ENCODE results near the gene STXBP1. TPM values are rescaled to one million over a fixed set of nuclear protein-coding genes. Genes with fewer than 3 reads are reported as not detected.
A peak's percentile ranks its signal among the peaks of the same experiment; 100 is the strongest.

STXBP1 gene
- total and polyA plus RNA-seq, 2 of the 8 experiments (the other 6 are each of a cell fraction or from before 2014, with no cell fraction given) = 11.5 to 60.9 TPM

- Histone ChIP-seq H3K4me1 (replicated peaks in 1 of 4; ENCODE audit: control insufficient read depth in 3 of 4, insufficient read depth in 4 of 4, low read length in 3 of 4) (no peaks in the 10 kb centered on the region), H3K79me2 (ENCODE audit: control insufficient read depth in 1 of 2, insufficient read depth in 2 of 2, low read length in 2 of 2) (no peaks in the 10 kb centered on the region), H3K27ac (ENCODE audit: low read depth, low read length) (no peak overlapping the region), H3K4me2 (ENCODE audit: insufficient read depth in 1 of 2, low read depth in 2 of 2, low read length in 2 of 2) (no peak overlapping the region; a peak in 1 of 4 replicates), H3K27me3 (replicated peaks in 1 of 4; ENCODE audit: control insufficient read depth in 3 of 4, extremely low read depth in 1 of 4, insufficient read depth in 3 of 4, low read length in 3 of 4) (no peaks in the 10 kb centered on the region; a peak in 2 of 7 replicates), H3K23me2 (ENCODE audit: low read depth, low read length) (0 out of 2 replicates have a peak, but pooled peaks cover 1% of the 10 kb centered on the region), H2AK5ac (ENCODE audit: low read depth, low read length) (peak overlapping the region; percentile 24; the same call in 1 of the 2 replicates), H4K91ac (replicated peaks; ENCODE audit: insufficient read length, low read length) (no peak overlapping the region), H2BK12ac (ENCODE audit: low read depth, low read length) (0 out of 2 replicates have a peak overlapping the region, but pooled peaks have one; percentile 27), H3K4me3 (ENCODE audit: extremely low read depth in 1 of 4, insufficient read depth in 2 of 4, low read depth in 3 of 4, low read length in 4 of 4) (no peak overlapping the region), H3K4ac (replicated peaks; ENCODE audit: insufficient read length, low read depth, low read length) (no peak overlapping the region), H3K23ac (ENCODE audit: insufficient read length) (no peak overlapping the region), H3K56ac (replicated peaks; ENCODE audit: insufficient read length, low read depth, low read length) (no peak overlapping the region), H2BK5ac (ENCODE audit: low read depth, low read length) (no peak overlapping the region), H3K9me3 (ENCODE audit: insufficient read depth in 2 of 2, low read depth in 1 of 2, low read length in 1 of 2) (no peaks in the 10 kb centered on the region), H4K5ac (ENCODE audit: insufficient read length, low read depth, low read length) (no peak overlapping the region), H2BK20ac (ENCODE audit: low read length) (0 out of 2 replicates have a peak overlapping the region, but pooled peaks have one; percentile 61), H4K8ac (ENCODE audit: extremely low read depth, insufficient read depth, low read length) (peak overlapping the region; percentile 1; the same call in 1 of the 2 replicates), H2BK120ac (replicated peaks; ENCODE audit: low read depth, low read length) (no peak overlapping the region), H3K79me1 (ENCODE audit: low read depth, low read length) (no peaks in the 10 kb centered on the region), H4K20me1 (replicated peaks in 1 of 2; ENCODE audit: control insufficient read depth in 1 of 2, insufficient read depth in 2 of 2, low read length in 2 of 2) (no peaks in the 10 kb centered on the region), H2AFZ (ENCODE audit: low read length) (no peak overlapping the region), H3K9ac (replicated peaks in 1 of 4; ENCODE audit: extremely low read depth in 1 of 4, low read depth in 3 of 4, low read length in 3 of 4) (no peak overlapping the region; a peak in 1 of 7 replicates), H3K18ac (ENCODE audit: extremely low read depth, low read length) (no peak overlapping the region), H2BK15ac (ENCODE audit: low read length) (0 out of 2 replicates have a peak overlapping the region, but pooled peaks have one; percentile 46), H3K14ac (ENCODE audit: insufficient read length) (no peak overlapping the region), H3K36me3 (ENCODE audit: control insufficient read depth in 2 of 4, insufficient read depth in 4 of 4, low read length in 3 of 4) (no peaks in the 10 kb centered on the region)
- no peak for FAIRE-seq
- CTCF ChIA-PET (ENCODE audit: partially characterized antibody) = interaction anchor here (0.9 to 1.5 kb wide), 5 partner anchors 10 to 209 kb away, joined by 3 to 5 read pairs (median 4); no protein-coding TSS in a partner anchor
- POLR2A ChIA-PET (ENCODE audit: partially characterized antibody) = interaction anchor here (0.8 to 2.0 kb wide), 5 partner anchors 11 to 221 kb away, joined by 3 to 9 read pairs (median 3); partner anchors contain the start of genes PTRH1 and TTC16
- no peak for DNase-seq (ENCODE audit: low read depth in 1 of 2, low spot score in 2 of 2)
- TF ChIP-seq SP1 (IDR thresholded peaks at IDR 0.05; ENCODE audit: low read depth, low read length) (no peak), CBX8 (IDR thresholded peaks at IDR 0.05; ENCODE audit: borderline replicate concordance, low read depth, low read length) (no peak), MAFK (IDR thresholded peaks at IDR 0.05; ENCODE audit: low read depth, low read length) (no peak), GABPA (IDR thresholded peaks at IDR 0.05; ENCODE audit: borderline replicate concordance, insufficient read depth, low read length) (no peak), SIX5 (IDR thresholded peaks at IDR 0.05; ENCODE audit: low read depth, low read length) (no peak), JUND (IDR thresholded peaks at IDR 0.05; ENCODE audit: low read length) (no peak), SIN3A (conservative IDR thresholded peaks at IDR 0.05 in 1 of 2, IDR thresholded peaks at IDR 0.05 in 1 of 2; ENCODE audit: low read depth in 1 of 2, low read length in 2 of 2) (no peak)
- WGBS, 2 experiments (ENCODE audit: extremely low coverage in 1 of 2, insufficient coverage in 1 of 2, insufficient read length in 1 of 2, insufficient replicate concordance in 2 of 2, low coverage in 1 of 2, low lambda C conversion rate in 2 of 2, missing lambda C conversion rate in 1 of 2) = 80% methylated on average over 2 of the region's 2 CpGs; no CpG with 5 or more reads in 1 of the 2 experiments
Observed at GRCh38 chr9:127700140-127700539, 88.1 kb downstream of the STXBP1 start.
